Measurements from ENCODE around the gene KRT85. TPM values are rescaled to one million over a fixed set of nuclear protein-coding genes. Genes with fewer than 3 reads are reported as not detected.

The KRT85 gene
- total and polyA plus RNA-seq, 2 of the 4 experiments (the other 2 are of a cell fraction): not detected

- in situ Hi-C loops (cut with MboI; ENCODE audit: low sequenced_read_pairs): loop anchor here (5.0 kb wide), 1 partner anchor 171 kb away; no protein-coding TSS in a partner anchor
- H3K9me1 ChIP-seq (ENCODE audit: insufficient read depth, low read length): no peaks in the 10 kb centered on the region
- ATAC-seq (ENCODE audit: low read depth): no peak; the same call in 1 of the 2 replicates
These were observed 39.3 kb downstream of the KRT85 start for GRCh38 chr12:52327830-52328500.

More at GRCh38 chr12:52327830-52328500, 39.3 kb downstream of the KRT85 start:
- H3K14ac ChIP-seq (replicated peaks; ENCODE audit: low read depth, low read length): no peak overlapping the region
- H3K9ac ChIP-seq (ENCODE audit: low read depth, low read length): no peak overlapping the region
- no peak overlapping the region for H3K23ac ChIP-seq (ENCODE audit: low read depth, low read length)
- H4K5ac ChIP-seq (ENCODE audit: low read depth, low read length): no peak overlapping the region
- H2BK20ac ChIP-seq (ENCODE audit: low read depth, low read length): no peak overlapping the region
- no peak overlapping the region for H4K91ac ChIP-seq (ENCODE audit: insufficient read depth, low read depth, low read length)
- no peak overlapping the region for H4K8ac ChIP-seq (ENCODE audit: low read depth in 2 of 2, low read length in 2 of 2)
- WGBS, 2 experiments (ENCODE audit: extremely low coverage in 2 of 2, insufficient read length in 1 of 2): 72% methylated on average over 7 of the region's 10 CpGs; no CpG with 5 or more reads in 1 of the 2 experiments
- H3K9me3 ChIP-seq (ENCODE audit: control insufficient read depth, insufficient read depth, low read length): no peaks in the 10 kb centered on the region
- H3K4me3 ChIP-seq (ENCODE audit: insufficient read depth, low read depth, low read length): no peak overlapping the region
- no peak overlapping the region for H3K18ac ChIP-seq (ENCODE audit: low read depth, low read length)
- H2AFZ ChIP-seq (replicated peaks; ENCODE audit: low read length, poor library complexity): no peak overlapping the region
- BruUV-seq (replicated peaks): no TSS peak
- no peaks in the 10 kb centered on the region for H4K20me1 ChIP-seq (ENCODE audit: insufficient read depth, low read length)
- POLR2A ChIA-PET (ENCODE audit: unreplicated experiment): interaction anchor here (0.6 kb wide), 1 partner anchor 609 kb away, joined by 8 read pairs; no protein-coding TSS in a partner anchor
- no peak overlapping the region for H3K27ac ChIP-seq (ENCODE audit: insufficient read depth, low read length)
- no peak for TF ChIP-seq CHD1 (IDR thresholded peaks at IDR 0.05; ENCODE audit: low read depth, low read length)
- no peak for TF ChIP-seq MAZ (IDR thresholded peaks at IDR 0.05; ENCODE audit: borderline replicate concordance, low read depth, low read length)
- no peak for TF ChIP-seq RAD21 (IDR thresholded peaks at IDR 0.05; ENCODE audit: low read length)
- TF ChIP-seq CEBPB (IDR thresholded peaks at IDR 0.05; ENCODE audit: low read depth, low read length): no peak
- TF ChIP-seq SMC3 (IDR thresholded peaks at IDR 0.05; ENCODE audit: low read depth, low read length): no peak
- no peak for TF ChIP-seq RCOR1 (IDR thresholded peaks at IDR 0.05; ENCODE audit: insufficient replicate concordance, low read length)
- no peak for TF ChIP-seq POLR2A (IDR thresholded peaks at IDR 0.05; ENCODE audit: low read depth, low read length)
- no peak for TF ChIP-seq ELK1 (IDR thresholded peaks at IDR 0.05; ENCODE audit: borderline replicate concordance, low read depth, low read length)
- TF ChIP-seq MAFK (IDR thresholded peaks at IDR 0.05; ENCODE audit: low read depth, low read length): no peak
- no peak for TF ChIP-seq MXI1 (IDR thresholded peaks at IDR 0.05; ENCODE audit: borderline replicate concordance, low read depth, low read length)
- TF ChIP-seq BHLHE40 (IDR thresholded peaks at IDR 0.05; ENCODE audit: low read depth, low read length): no peak
- no peak for TF ChIP-seq USF2 (IDR thresholded peaks at IDR 0.05; ENCODE audit: low read depth, low read length)
- H3K79me1 ChIP-seq (ENCODE audit: low read depth in 1 of 2, low read length in 2 of 2): no peaks in the 10 kb centered on the region
- no peak overlapping the region for H2BK5ac ChIP-seq (ENCODE audit: low read depth, low read length, poor library complexity, severe bottlenecking)
- no peak overlapping the region for H2AK5ac ChIP-seq (ENCODE audit: low read depth, low read length)
- peaks cover 54% of the 10 kb centered on the region for H3K27me3 ChIP-seq (ENCODE audit: control insufficient read depth, insufficient read depth, low read length)
- no peak overlapping the region for H2AK9ac ChIP-seq (replicated peaks; ENCODE audit: low read depth, low read length, poor library complexity)
- intact Hi-C loops (cut with micrococcal nuclease) (loop anchor here (1.0 to 2.0 kb wide), 3 partner anchors 49 to 172 kb away; no protein-coding TSS in a partner anchor), dilution Hi-C loops (cut with HindIII; ENCODE audit: low sequenced_read_pairs, unreplicated experiment) (no loop called here)
- no peaks in the 10 kb centered on the region for H3K36me3 ChIP-seq (ENCODE audit: control insufficient read depth, insufficient read depth, low read length)
- H2BK15ac ChIP-seq (ENCODE audit: low read depth, low read length): no peak overlapping the region
- DNase-seq: no peak
- H3K56ac ChIP-seq (ENCODE audit: extremely low read depth, insufficient read depth, low read length): no peak overlapping the region
- no peak overlapping the region for H3K4me2 ChIP-seq (ENCODE audit: low read depth, low read length)
- CTCF ChIA-PET: interaction anchor here (0.5 to 1.8 kb wide), 17 partner anchors 9 to 188 kb away, joined by 3 to 8 read pairs (median 4); no protein-coding TSS in a partner anchor
- H3K4ac ChIP-seq (ENCODE audit: low read depth, low read length): no peak overlapping the region
- H3K4me1 ChIP-seq (ENCODE audit: control insufficient read depth, insufficient read depth, low read length): no peaks in the 10 kb centered on the region
- H2BK120ac ChIP-seq (ENCODE audit: low read depth, low read length): no peak overlapping the region
